Aorta (tissue), 5 donors: ENCODE measurements around the gene RPS6KA2. TPM values are rescaled to one million over a fixed set of nuclear protein-coding genes. Genes with fewer than 3 reads are reported as not detected.

Experiments
- ATAC-seq: fragments of 200-7000 bp; cut with Tn5 transposase; one replicate; pipeline ENCODE4 v1.9.1; 2022; ENCODE audit warnings: moderate library complexity; ENCODE audit not compliant: low FRiP score
- DNase-seq, 2 donors: peaks; one replicate each; pipeline ENCODE4 v3.0.0-alpha.2; 2020
- H3K27ac ChIP-seq, 2 donors: one replicate each; pipeline ENCODE4 v1.5.1; 2013; ENCODE audit warnings: low read length in 2 of 2, mild to moderate bottlenecking in 2 of 2, moderate library complexity in 2 of 2, control low read depth in 1 of 2, inconsistent platforms in 1 of 2, low read depth in 1 of 2
- H3K27me3 ChIP-seq, 2 donors: one replicate each; pipeline ENCODE4 v1.6.1; 2013; ENCODE audit warnings: control low read depth in 1 of 2, low read length in 1 of 2, mild to moderate bottlenecking in 1 of 2, moderate library complexity in 1 of 2; ENCODE audit not compliant: insufficient read depth in 2 of 2, control insufficient read depth in 1 of 2
- H3K36me3 ChIP-seq, 2 donors: one replicate each; pipeline ENCODE4 v1.6.1; 2013; ENCODE audit warnings: control low read depth in 1 of 2, low read length in 1 of 2, mild to moderate bottlenecking in 1 of 2; ENCODE audit not compliant: insufficient read depth in 2 of 2, control insufficient read depth in 1 of 2
- H3K4me1 ChIP-seq, 2 donors: one replicate each; pipeline ENCODE4 v1.6.1; 2013; ENCODE audit warnings: low read length in 2 of 2, control low read depth in 1 of 2, mild to moderate bottlenecking in 1 of 2, moderate library complexity in 1 of 2; ENCODE audit not compliant: insufficient read depth in 2 of 2, control insufficient read depth in 1 of 2
- H3K4me3 ChIP-seq, 2 donors: one replicate each; pipeline ENCODE4 v1.5.1; 2013; ENCODE audit warnings: low read length in 2 of 2, control low read depth in 1 of 2, mild to moderate bottlenecking in 1 of 2
- H3K9me3 ChIP-seq: one replicate; pipeline ENCODE4 v1.6.1; 2013; ENCODE audit warnings: mild to moderate bottlenecking, low read length; ENCODE audit not compliant: control insufficient read depth
- WGBS, 2 donors: extraction: QIAGEN DNeasy Blood & Tissue Kit; methylation state at CpG; one replicate each; pipeline ENCODE4 v1.1.7; 2013; 5-methylcytosine and 5-hydroxymethylcytosine counted together
- intact Hi-C, 2 donors: fragments of 100-400 bp; cut with DNase I; formaldehyde crosslinking; loops; one replicate each; pipeline versions ENCODE4 v1.14.2 to v1.15.0; 2022
- polyA plus RNA-seq, 2 donors: library from polyadenylated mRNA; stranded (reverse); fragments of 200-250 nt; gene quantifications; one replicate each; pipeline ENCODE4 v1.2.3, GENCODE V29; 2013
- total RNA-seq, 2 donors: library from RNA; stranded (reverse); fragmentation: NEBNext Ultra II Directional; extraction: Animal tissue kit (Norgen Biotek cat#: 25700); gene quantifications; one replicate each; pipeline ENCODE4 v1.2.1, GENCODE V29; 2021
- donor health status: healthy with polysubstance abuse.
- donor health status: Bipolar disorder and iron deficiency.
- donor health status: DM: no; HTN: no; CAD: no.
- donor health status: DM: no; HTN: no; CAD: no.
- donor health status: DM: yes; HTN: yes; CAD: no.

The RPS6KA2 gene
- total and polyA plus RNA-seq, 4 donors = 24.5 to 52.7 (median 37.3) TPM

GRCh38 chr6:166527849-166528248 is 99.2 kb downstream of the RPS6KA2 start:
- Histone ChIP-seq H3K4me3 (no peak overlapping the region), H3K27ac (no peak overlapping the region), H3K9me3 (no peaks in the 10 kb centered on the region), H3K4me1 (no peaks in the 10 kb centered on the region), H3K36me3 (peaks cover 0 to 2% of the 10 kb centered on the region in 2 donors), H3K27me3 (no peaks in the 10 kb centered on the region)
- intact Hi-C loops = no loop called here
- no peak for ATAC-seq
- WGBS, 2 donors = 69 to 79% methylated on average over 4 of the region's 4 CpGs
- no peak for DNase-seq

GRCh38 chr6:166526937-166527336 is 100.1 kb downstream of the RPS6KA2 start:
- Histone ChIP-seq H3K9me3 (no peaks in the 10 kb centered on the region), H3K27me3 (no peaks in the 10 kb centered on the region), H3K36me3 (peaks cover 0 to 2% of the 10 kb centered on the region in 2 donors), H3K4me1 (no peaks in the 10 kb centered on the region), H3K27ac (no peak overlapping the region), H3K4me3 (no peak overlapping the region)
- DNase-seq (no peak), ATAC-seq (no peak)
- intact Hi-C loops = no loop called here
- 59 to 80% methylated on average over 10 of the region's 10 CpGs for WGBS, 2 donors

- ATAC-seq = no peak
- no peaks in the 10 kb centered on the region for H3K36me3 ChIP-seq
- H3K4me1 ChIP-seq = no peaks in the 10 kb centered on the region
- H3K27me3 ChIP-seq = no peaks in the 10 kb centered on the region
- H3K4me3 ChIP-seq = no peak overlapping the region
- H3K9me3 ChIP-seq = no peaks in the 10 kb centered on the region
- WGBS, 2 donors = 88 to 96% methylated on average over 9 of the region's 9 CpGs
- no peak overlapping the region for H3K27ac ChIP-seq
- intact Hi-C loops = no loop called here
- no peak for DNase-seq
Measured at GRCh38 chr6:166525567-166525966, 101.5 kb downstream of the RPS6KA2 start.

- Histone ChIP-seq H3K36me3 (no peaks in the 10 kb centered on the region), H3K4me3 (no peak overlapping the region), H3K27me3 (no peaks in the 10 kb centered on the region), H3K4me1 (no peaks in the 10 kb centered on the region), H3K9me3 (no peaks in the 10 kb centered on the region), H3K27ac (no peak overlapping the region)
- 86 to 90% methylated on average over 16 of the region's 16 CpGs for WGBS, 2 donors
- no peak for ATAC-seq
- intact Hi-C loops = no loop called here
- DNase-seq = no peak
Measured at GRCh38 chr6:166523782-166524559, 103.1 kb downstream of the RPS6KA2 start.

GRCh38 chr6:166520905-166521834 is 105.9 kb downstream of the RPS6KA2 start:
- Histone ChIP-seq H3K27me3 (no peaks in the 10 kb centered on the region), H3K9me3 (no peaks in the 10 kb centered on the region), H3K4me3 (no peak overlapping the region), H3K4me1 (no peaks in the 10 kb centered on the region), H3K27ac (no peak overlapping the region), H3K36me3 (no peaks in the 10 kb centered on the region)
- WGBS, 2 donors = 92 to 97% methylated on average over 10 of the region's 10 CpGs
- DNase-seq (no peak), ATAC-seq (no peak)
- intact Hi-C loops = no loop called here

GRCh38 chr6:166516251-166516884 is 110.7 kb downstream of the RPS6KA2 start:
- H3K4me1 ChIP-seq = no peaks in the 10 kb centered on the region

GRCh38 chr6:166515072-166515810 is 111.8 kb downstream of the RPS6KA2 start:
- H3K4me3 ChIP-seq = no peak overlapping the region
- H3K27ac ChIP-seq = no peak overlapping the region
- DNase-seq (no peak), ATAC-seq (no peak)
- H3K9me3 ChIP-seq = no peaks in the 10 kb centered on the region
- no peaks in the 10 kb centered on the region for H3K27me3 ChIP-seq
- no peaks in the 10 kb centered on the region for H3K36me3 ChIP-seq
- H3K4me1 ChIP-seq = no peaks in the 10 kb centered on the region
- intact Hi-C loops = no loop called here
- WGBS, 2 donors = 83 to 89% methylated on average over 11 of the region's 11 CpGs

More at GRCh38 chr6:166516251-166516884, 110.7 kb downstream of the RPS6KA2 start:
- 74 to 85% methylated on average over 7 of the region's 7 CpGs for WGBS, 2 donors
- Histone ChIP-seq H3K27me3 (no peaks in the 10 kb centered on the region), H3K27ac (no peak overlapping the region), H3K4me3 (no peak overlapping the region), H3K36me3 (no peaks in the 10 kb centered on the region), H3K9me3 (no peaks in the 10 kb centered on the region)
- intact Hi-C loops = no loop called here
- ATAC-seq (no peak), DNase-seq (no peak)

GRCh38 chr6:166514196-166514595 is 112.9 kb downstream of the RPS6KA2 start:
- H3K36me3 ChIP-seq = no peaks in the 10 kb centered on the region
- 91 to 94% methylated on average over 3 of the region's 3 CpGs for WGBS, 2 donors
- no peak overlapping the region for H3K27ac ChIP-seq
- no peak overlapping the region for H3K4me3 ChIP-seq
- DNase-seq (no peak), ATAC-seq (no peak)
- H3K9me3 ChIP-seq = no peaks in the 10 kb centered on the region
- intact Hi-C loops = no loop called here
- no peaks in the 10 kb centered on the region for H3K27me3 ChIP-seq
- H3K4me1 ChIP-seq = no peaks in the 10 kb centered on the region
